HepG2 (cell line): ENCODE measurements around the gene ADAMTS14. TPM values are rescaled to one million over a fixed set of nuclear protein-coding genes. Genes with fewer than 3 reads are reported as not detected.

Source experiments
- ATAC-seq: fragments of 200-7000 bp; cut with Tn5 transposase; 3 replicates; pipeline ENCODE4 v1.9.1; 2020; ENCODE audit warnings: mild to moderate bottlenecking, moderate library complexity
- BruUV-seq: library from RNA; stranded (reverse); fragments of 400-500 nt; replicated peaks from 2 replicates; lab custom pipeline; 2021; lab: Mats Ljungman, UMichigan
- CTCF ChIA-PET: fragments of 300-600 bp; formaldehyde crosslinking; extraction: SDS; loops from one replicate; lab custom pipeline; 2021; ENCODE audit warnings: low total read pairs, inconsistent platforms, low intra/inter-chr PET ratio; lab: Yijun Ruan, JAX
- POLR2A ChIA-PET: fragments of 350-600 bp; sonication (Branson Sonifier 250); formaldehyde crosslinking; loops from one replicate; lab custom pipeline; 2020; ENCODE audit warnings: antibody characterized with exemption, inconsistent platforms; lab: Yijun Ruan, JAX
- DNase-seq: peaks from one replicate; pipeline ENCODE4 v3.0.0-alpha.2; 2015; ENCODE audit warnings: low spot score
- FAIRE-seq: peaks from 3 replicates; lab custom pipeline; 2011; peaks lifted over from hg19 to GRCh38; lab: Jason Lieb, UNC
- H2AFZ ChIP-seq: one replicate; pipeline ENCODE4 v1.6.1; 2011; ENCODE audit warnings: low read length, inconsistent platforms
- H3K27ac ChIP-seq: fragments of 300-600 bp; 3 replicates; pipeline ENCODE4 v1.8.0; 2011; ENCODE audit warnings: mixed run types, mild to moderate bottlenecking, mixed read lengths, low read length, inconsistent platforms; ENCODE audit not compliant: insufficient read depth; ENCODE audit errors: extremely low read length
- H3K27me3 ChIP-seq, 2 experiments: fragments of 200-600 bp in 1 of 2; 2 replicates in 1 of 2; 3 replicates in 1 of 2; pipeline versions ENCODE4 v1.6.0 to v1.8.0; 2011; ENCODE audit warnings: low read length in 2 of 2, mild to moderate bottlenecking in 2 of 2, moderate library complexity in 2 of 2, inconsistent platforms in 1 of 2; ENCODE audit not compliant: insufficient read depth in 2 of 2, control insufficient read depth in 1 of 2
- H3K36me3 ChIP-seq, 2 experiments: fragments of 200-600 bp in 1 of 2; replicated peaks in 1 of 2; 2 replicates in 1 of 2; 3 replicates in 1 of 2; pipeline versions ENCODE4 v1.5.1 to v1.8.0; 2011; ENCODE audit warnings: low read length in 2 of 2, inconsistent platforms in 1 of 2; ENCODE audit not compliant: insufficient read depth in 2 of 2, control insufficient read depth in 1 of 2
- H3K4me1 ChIP-seq: 2 replicates; pipeline ENCODE4 v1.5.1; 2012; ENCODE audit warnings: low read length, inconsistent platforms; ENCODE audit not compliant: insufficient read depth
- H3K4me2 ChIP-seq: 2 replicates; pipeline ENCODE4 v1.6.0; 2011; ENCODE audit warnings: low read depth, low read length, inconsistent platforms
- H3K4me3 ChIP-seq, 3 experiments: fragments of 200-600 bp in 1 of 3; sonication (generic), shearing (Covaris generic) in 1 of 3; replicated peaks in 1 of 3; 2 replicates each; pipeline ENCODE4 v1.5.1; 2011 to 2016; ENCODE audit warnings: low read length in 3 of 3, inconsistent platforms in 2 of 3, low read depth in 2 of 3, mild to moderate bottlenecking in 2 of 3, control low read depth in 1 of 3, mixed read lengths in 1 of 3; ENCODE audit not compliant: insufficient read depth in 1 of 3
- H3K79me2 ChIP-seq: one replicate; pipeline ENCODE4 v1.6.1; 2011; ENCODE audit warnings: low read length, inconsistent platforms; ENCODE audit not compliant: insufficient read depth
- H3K9ac ChIP-seq: 2 replicates; pipeline ENCODE4 v1.6.0; 2011; ENCODE audit warnings: mild to moderate bottlenecking, low read depth, low read length, inconsistent platforms; ENCODE audit not compliant: insufficient read depth
- H3K9me3 ChIP-seq: 2 replicates; pipeline ENCODE4 v1.5.1; 2012; ENCODE audit warnings: mild to moderate bottlenecking, low read length
- H4K20me1 ChIP-seq: 2 replicates; pipeline ENCODE4 v1.6.0; 2011; ENCODE audit warnings: inconsistent platforms, mild to moderate bottlenecking, low read length, moderate library complexity; ENCODE audit not compliant: insufficient read depth
- BHLHE40 ChIP-seq: IDR thresholded peaks from 2 replicates; pipeline ENCODE4 v1.6.1; 2011; ENCODE audit warnings: low read length, improper control_type of control experiment
- FOXA3 ChIP-seq: IDR thresholded peaks from 2 replicates; pipeline ENCODE4 v1.6.1; 2016; ENCODE audit warnings: missing genetic modification reagents, missing compliant biosample characterization
- GATAD2A ChIP-seq: IDR thresholded peaks from 2 replicates; pipeline ENCODE4 v1.6.1; 2016
- IKZF4 ChIP-seq: sonication (generic); formaldehyde crosslinking; IDR thresholded peaks from 2 replicates; pipeline ENCODE4 v1.5.1; 2020; ENCODE audit warnings: borderline replicate concordance, mild to moderate bottlenecking, low read depth, missing genetic modification reagents; ENCODE audit errors: not compliant biosample characterization
- ISL2 ChIP-seq: sonication (generic); formaldehyde crosslinking; IDR thresholded peaks from 2 replicates; pipeline ENCODE4 v1.5.0; 2020; ENCODE audit warnings: missing genetic modification reagents
- MYNN ChIP-seq: sonication (generic); formaldehyde crosslinking; IDR thresholded peaks from 2 replicates; pipeline ENCODE4 v1.4.0; 2020; ENCODE audit warnings: mild to moderate bottlenecking, low read depth, missing genetic modification reagents
- PHB2 ChIP-seq: fragments of 450-650 bp; IDR thresholded peaks from 2 replicates; pipeline ENCODE4 v1.6.1; 2018; ENCODE audit not compliant: partially characterized antibody
- RERE ChIP-seq: IDR thresholded peaks from 2 replicates; pipeline ENCODE4 v1.6.1; 2016; ENCODE audit warnings: low read depth, missing genetic modification reagents, missing compliant biosample characterization
- SOX13 ChIP-seq, 3 experiments: fragments of 450-650 bp in 1 of 3; sonication (generic) in 1 of 3; formaldehyde crosslinking in 1 of 3; IDR thresholded peaks in 2 of 3; conservative IDR thresholded peaks in 1 of 3; 2 replicates each; pipeline versions ENCODE4 v1.5.0 to v1.6.1; 2016 to 2020; ENCODE audit warnings: antibody characterized with exemption in 1 of 3, mild to moderate bottlenecking in 1 of 3, missing compliant biosample characterization in 1 of 3, missing genetic modification reagents in 1 of 3, moderate library complexity in 1 of 3
- USF2 ChIP-seq, 2 experiments: sonication (generic) in 1 of 2; formaldehyde crosslinking in 1 of 2; IDR thresholded peaks; 2 replicates each; pipeline versions ENCODE4 v1.5.1 to v1.6.1; 2011 to 2020; ENCODE audit warnings: borderline replicate concordance in 1 of 2, low read depth in 1 of 2, low read length in 1 of 2, mild to moderate bottlenecking in 1 of 2, missing genetic modification reagents in 1 of 2, moderate library complexity in 1 of 2
- ZBTB8A ChIP-seq: sonication (generic); formaldehyde crosslinking; IDR thresholded peaks from 2 replicates; pipeline ENCODE4 v1.4.0; 2020; ENCODE audit warnings: mild to moderate bottlenecking, low read depth, missing genetic modification reagents, borderline replicate concordance
- ZNF10 ChIP-seq: sonication (generic); formaldehyde crosslinking; IDR thresholded peaks from 2 replicates; pipeline ENCODE4 v1.4.0; 2020; ENCODE audit warnings: mild to moderate bottlenecking, low read depth, missing genetic modification reagents, borderline replicate concordance
- ZNF263 ChIP-seq: sonication (generic); formaldehyde crosslinking; IDR thresholded peaks from 2 replicates; pipeline ENCODE4 v1.4.0; 2020; ENCODE audit warnings: missing genetic modification reagents
- ZNF329 ChIP-seq: sonication (generic); formaldehyde crosslinking; IDR thresholded peaks from 2 replicates; pipeline ENCODE4 v1.9.0; 2021; ENCODE audit warnings: low read depth, mild to moderate bottlenecking, missing genetic modification reagents
- ZNF780A ChIP-seq: sonication (generic); formaldehyde crosslinking; IDR thresholded peaks from 2 replicates; pipeline ENCODE4 v1.8.0; 2022; ENCODE audit warnings: mild to moderate bottlenecking, missing genetic modification reagents, moderate library complexity
- WGBS: methylation state at CpG from one replicate; pipeline ENCODE4 v1.1.6; 2017; ENCODE audit warnings: low lambda C conversion rate; 5-methylcytosine and 5-hydroxymethylcytosine counted together
- in situ Hi-C: cut with HindIII; loops from 2 replicates; pipeline ENCODE4 v1.10.0; 2017; ENCODE audit warnings: low pct_unique_long_range_greater_than_20kb; ENCODE audit not compliant: extremely low pct_ligation_motif_present
- intact Hi-C: fragments of 100-400 bp; cut with micrococcal nuclease; formaldehyde crosslinking; loops from one replicate; pipeline ENCODE4 v1.10.0; 2022; ENCODE audit not compliant: unreplicated experiment
- polyA plus RNA-seq, 8 experiments: library from polyadenylated mRNA; depleted of rRNA in 3 of 8; stranded (reverse) in 7 of 8; unstranded in 1 of 8; fragments of >200 nt; fragmentation: Illumina TruSeq in 4 of 8; extraction: Trizol in 4 of 8; gene quantifications; 2 replicates each; pipeline versions ENCODE4 v1.2.1 to v1.2.3, GENCODE V29; 2011 to 2016; ENCODE audit warnings: low read depth in 4 of 8, missing spikeins in 1 of 8, mixed read lengths in 1 of 8; ENCODE audit not compliant: insufficient read depth in 1 of 8
- total RNA-seq, 5 experiments: library from RNA; depleted of rRNA; stranded (reverse); fragments of >200 nt; fragmentation: Illumina TruSeq; extraction: Trizol; gene quantifications; 2 replicates each; pipeline ENCODE4 v1.2.3, GENCODE V29; 2016; ENCODE audit warnings: low read depth in 1 of 5

Gene ADAMTS14
- total and polyA plus RNA-seq, 2 of the 13 experiments (the other 11 are each of a cell fraction or from before 2014, with no cell fraction given): 0.04 to 0.07 TPM

GRCh38 chr10:70662362-70663220, 9.7 kb upstream of the ADAMTS14 start:
- no peak overlapping the region for H3K4me3 ChIP-seq
- no peak for FAIRE-seq
- no peak overlapping the region for H3K9ac ChIP-seq
- intact Hi-C loops: no loop called here
- in situ Hi-C loops: no loop called here
- peaks cover 1 to 15% of the 10 kb centered on the region in 2 experiments; a peak in 3 of 5 replicates for H3K27me3 ChIP-seq
- ChIA-PET CTCF (no interaction called here), POLR2A (no interaction called here)
- H3K9me3 ChIP-seq: no peaks in the 10 kb centered on the region
- H3K79me2 ChIP-seq: no peaks in the 10 kb centered on the region
- no peak overlapping the region for H3K4me2 ChIP-seq
- no peak for ATAC-seq
- no peak overlapping the region for H2AFZ ChIP-seq
- no peak for DNase-seq
- H3K4me1 ChIP-seq: no peaks in the 10 kb centered on the region
- H3K27ac ChIP-seq: no peak overlapping the region
- H3K36me3 ChIP-seq: no peaks in the 10 kb centered on the region
- no TSS peak for BruUV-seq
- 31% methylated on average over 10 of the region's 12 CpGs for WGBS
- no peaks in the 10 kb centered on the region for H4K20me1 ChIP-seq
- TF ChIP-seq USF2 (IDR thresholded peaks at IDR 0.05; ENCODE audit: low read depth, low read length): no peak
- TF ChIP-seq USF2 (CRISPR knock-in tag; IDR thresholded peaks at IDR 0.05; ENCODE audit: borderline replicate concordance): no peak
- no peak for TF ChIP-seq ZBTB8A (CRISPR knock-in tag)
- TF ChIP-seq IKZF4 (CRISPR knock-in tag): no peak
- TF ChIP-seq RERE (CRISPR knock-in tag): no peak
- no peak for TF ChIP-seq ZNF10 (CRISPR knock-in tag)
- no peak for TF ChIP-seq MYNN (CRISPR knock-in tag)
- TF ChIP-seq GATAD2A: no peak
- no peak for TF ChIP-seq BHLHE40
- no peak for TF ChIP-seq ZNF263 (CRISPR knock-in tag)
- no peak for TF ChIP-seq FOXA3
- TF ChIP-seq ZNF329 (CRISPR knock-in tag): no peak
- TF ChIP-seq ISL2 (CRISPR knock-in tag): no peak
- no peak for TF ChIP-seq PHB2
- TF ChIP-seq ZNF780A: no peak
- TF ChIP-seq SOX13 (IDR thresholded peaks at IDR 0.05): no peak
- TF ChIP-seq SOX13 (CRISPR knock-in tag; conservative IDR thresholded peaks at IDR 0.05 in 1 of 2, IDR thresholded peaks at IDR 0.05 in 1 of 2): no peak
